Measurements from ENCODE around the gene STK33.

DNA sequence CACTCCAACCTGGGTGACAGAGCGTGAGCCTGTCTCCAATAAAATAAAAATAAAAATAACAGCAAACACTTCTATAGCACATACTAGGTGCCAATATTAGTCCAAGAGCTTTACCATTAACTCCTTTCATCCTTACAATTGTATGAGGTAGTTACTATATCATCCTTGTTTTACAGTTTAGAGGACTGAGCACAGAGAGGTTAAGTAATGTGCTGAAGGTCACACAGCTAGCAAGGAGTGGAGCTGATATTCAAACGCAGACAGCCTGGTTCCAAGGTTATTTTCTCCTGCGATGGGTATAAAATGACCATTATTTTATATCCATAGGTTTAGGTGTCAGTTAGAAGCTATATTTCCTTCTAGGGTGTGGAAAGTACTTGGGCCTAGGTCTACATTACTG, 249.7 kb downstream of the STK33 start:
- TF ChIP-seq, protein P1, sequence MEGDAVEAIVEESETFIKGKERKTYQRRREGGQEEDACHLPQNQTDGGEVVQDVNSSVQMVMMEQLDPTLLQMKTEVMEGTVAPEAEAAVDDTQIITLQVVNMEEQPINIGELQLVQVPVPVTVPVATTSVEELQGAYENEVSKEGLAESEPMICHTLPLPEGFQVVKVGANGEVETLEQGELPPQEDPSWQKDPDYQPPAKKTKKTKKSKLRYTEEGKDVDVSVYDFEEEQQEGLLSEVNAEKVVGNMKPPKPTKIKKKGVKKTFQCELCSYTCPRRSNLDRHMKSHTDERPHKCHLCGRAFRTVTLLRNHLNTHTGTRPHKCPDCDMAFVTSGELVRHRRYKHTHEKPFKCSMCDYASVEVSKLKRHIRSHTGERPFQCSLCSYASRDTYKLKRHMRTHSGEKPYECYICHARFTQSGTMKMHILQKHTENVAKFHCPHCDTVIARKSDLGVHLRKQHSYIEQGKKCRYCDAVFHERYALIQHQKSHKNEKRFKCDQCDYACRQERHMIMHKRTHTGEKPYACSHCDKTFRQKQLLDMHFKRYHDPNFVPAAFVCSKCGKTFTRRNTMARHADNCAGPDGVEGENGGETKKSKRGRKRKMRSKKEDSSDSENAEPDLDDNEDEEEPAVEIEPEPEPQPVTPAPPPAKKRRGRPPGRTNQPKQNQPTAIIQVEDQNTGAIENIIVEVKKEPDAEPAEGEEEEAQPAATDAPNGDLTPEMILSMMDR (IDR thresholded peaks at IDR 0.05): no peak
- no peak for TF ChIP-seq POLR2A (IDR thresholded peaks at IDR 0.05)
- TF ChIP-seq EP300 (IDR thresholded peaks at IDR 0.05): no peak
